ENCODE results near the gene HBS1L.
A peak's percentile ranks its signal among the peaks of the same experiment; 100 is the strongest.

Gene HBS1L

DNA sequence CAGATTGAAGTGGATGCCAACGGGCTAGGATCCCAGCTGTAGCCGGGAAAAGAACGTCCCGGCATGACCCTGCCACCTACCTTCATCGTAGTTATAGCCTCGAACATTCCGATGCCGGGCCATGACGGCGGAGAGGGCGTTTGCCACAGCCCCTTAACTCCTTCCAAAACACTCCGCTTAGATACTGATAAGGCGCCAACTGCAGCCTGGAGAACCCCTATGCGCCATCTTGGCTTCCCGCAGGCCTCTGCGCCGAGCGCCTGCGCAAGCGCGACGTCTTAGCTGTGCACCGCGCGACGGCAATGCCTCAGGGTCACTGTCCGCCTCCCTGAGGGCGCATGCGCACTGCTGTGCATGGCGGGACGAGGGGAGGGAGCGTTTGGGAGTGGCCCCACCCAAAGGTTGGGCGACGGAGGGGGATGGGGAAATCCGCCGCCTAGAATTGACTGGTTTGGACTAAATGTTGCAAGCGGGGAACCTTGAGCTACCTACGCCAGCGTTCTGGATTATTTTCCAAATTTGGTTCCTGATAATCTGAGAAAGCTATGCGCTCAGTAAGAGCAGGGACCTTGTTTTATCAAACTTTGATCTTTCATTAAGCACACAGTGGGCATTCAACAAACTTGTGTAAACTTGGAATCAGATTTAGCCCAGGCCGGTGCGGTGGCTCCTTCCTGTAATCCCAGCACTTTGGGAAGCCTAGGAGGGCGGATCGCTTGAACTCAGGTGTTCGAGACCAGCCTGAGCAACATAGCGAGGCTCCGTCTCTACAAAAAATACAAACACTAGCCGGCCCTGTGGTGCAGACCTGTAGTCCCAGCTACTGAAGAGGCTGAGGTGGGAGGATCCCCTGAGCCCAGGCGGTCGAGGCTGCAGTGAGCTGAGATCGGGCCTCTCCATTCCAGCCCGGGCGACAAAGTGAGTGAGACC is at the start of gene HBS1L:
TSS of gene HBS1L (minus strand) at position 254 of the 930 bp plus-strand sequence. CDS start at position 123, 131 bp downstream.
- DNase-seq = peak; percentile 97

DNA sequence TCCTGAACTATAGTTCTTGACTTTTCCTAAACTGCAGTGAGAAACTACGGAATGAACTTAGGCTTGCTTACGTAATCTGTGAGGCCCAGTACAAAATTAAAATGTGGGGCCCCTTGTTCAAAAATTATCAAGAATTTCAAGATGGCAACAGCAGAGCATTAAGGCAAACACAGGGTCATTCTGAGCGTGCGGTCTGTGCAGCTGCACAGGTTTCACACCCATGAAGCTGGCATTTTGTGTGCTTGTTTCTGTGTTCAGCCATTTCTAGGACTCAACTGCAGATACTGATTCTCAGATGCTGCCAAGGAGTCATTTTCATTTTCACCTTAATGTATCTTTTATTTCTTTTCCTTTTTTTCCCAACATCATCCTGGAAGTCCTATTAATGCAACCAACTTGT is 49.6 kb upstream of the HBS1L start:
- DNase-seq = no peak

DNA sequence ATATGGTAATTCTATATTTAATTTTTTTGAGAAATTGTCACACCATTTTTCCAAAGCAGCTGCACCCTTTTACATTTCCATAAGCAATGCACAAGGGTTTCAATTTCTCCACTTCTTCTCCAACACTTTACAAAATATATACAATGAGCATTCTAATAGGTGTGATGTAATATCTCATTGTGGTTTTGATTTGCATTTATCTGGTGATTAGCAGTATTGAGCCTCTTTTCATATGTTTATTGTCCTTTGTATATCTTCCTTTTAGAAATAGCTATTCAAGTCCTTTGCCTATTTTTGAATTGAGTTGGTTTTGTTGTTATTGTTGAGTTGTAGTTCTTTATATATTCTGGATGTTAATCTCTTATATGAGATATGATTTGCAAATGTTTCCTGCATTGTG is 47.6 kb upstream of the HBS1L start:
- no peak for DNase-seq

DNA sequence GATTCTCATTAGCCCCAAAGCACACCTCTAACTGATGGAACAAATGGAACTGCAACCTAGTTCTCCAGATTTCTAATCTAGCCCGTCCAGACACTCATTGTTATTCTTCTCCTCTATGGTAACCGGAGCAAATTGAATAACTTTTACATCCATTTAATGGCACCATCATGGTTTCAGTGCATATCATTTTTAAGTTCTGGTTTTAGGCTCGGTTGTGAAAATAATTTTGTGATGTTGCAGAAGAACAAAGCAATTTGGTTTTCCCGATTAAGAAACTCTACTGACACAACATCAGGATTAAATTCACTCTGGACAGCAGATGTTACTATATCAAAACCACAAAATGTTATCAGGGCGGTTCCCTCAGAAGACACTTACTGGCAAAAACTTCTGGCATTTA is 42.5 kb upstream of the HBS1L start:
- no peak for DNase-seq

DNA sequence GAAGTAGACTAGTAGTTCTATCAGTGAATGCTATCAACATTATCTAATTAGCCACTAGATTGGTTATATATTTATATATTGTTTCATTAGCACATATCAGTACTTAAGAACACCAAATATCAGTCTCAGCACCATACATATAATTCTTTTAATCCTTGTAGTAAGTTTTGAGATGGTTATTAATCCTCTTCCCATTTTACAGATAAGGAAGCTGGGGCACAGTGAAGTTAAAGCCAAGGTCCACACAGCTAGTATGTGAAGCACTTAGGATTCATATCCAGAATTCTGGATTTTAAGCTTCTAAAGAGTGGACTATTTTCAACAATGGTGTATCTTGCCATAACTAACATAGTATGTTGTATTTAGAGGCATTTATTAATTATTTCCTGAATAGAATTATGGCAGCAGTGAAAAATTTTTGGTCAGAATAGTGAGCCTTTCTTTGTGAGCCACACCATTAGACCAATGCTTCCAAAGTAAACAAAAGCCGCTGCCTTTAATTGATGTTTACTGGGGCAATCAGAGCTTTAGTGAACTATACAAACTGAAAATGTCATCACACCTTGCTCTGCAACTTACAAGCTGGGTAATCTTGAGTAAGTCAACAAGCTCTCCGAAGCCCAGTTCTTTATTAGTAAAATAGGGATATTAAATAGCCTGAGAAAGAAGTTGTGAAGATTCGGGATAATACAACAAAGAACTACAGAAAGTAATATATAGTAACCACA is 41.9 kb upstream of the HBS1L start:
- no peak for DNase-seq

DNA sequence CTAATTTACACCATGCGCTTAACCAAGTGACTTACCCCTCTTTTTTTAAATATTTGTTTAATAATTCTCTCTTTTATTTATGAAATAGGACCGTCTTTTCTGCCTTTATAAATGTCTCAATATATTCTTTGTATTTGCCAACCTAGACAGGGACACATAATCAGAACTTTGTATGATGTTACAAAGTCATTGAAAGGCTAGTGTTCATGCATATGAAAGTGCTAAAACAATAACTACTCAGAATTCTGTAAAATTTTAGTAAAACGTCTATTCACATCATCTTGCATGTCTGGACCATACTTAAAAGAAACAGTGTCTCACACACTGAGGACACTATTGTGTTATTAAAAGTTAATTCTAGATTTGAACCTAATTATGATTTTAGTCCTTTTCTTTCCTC is 41.1 kb upstream of the HBS1L start:
- DNase-seq = no peak

DNA sequence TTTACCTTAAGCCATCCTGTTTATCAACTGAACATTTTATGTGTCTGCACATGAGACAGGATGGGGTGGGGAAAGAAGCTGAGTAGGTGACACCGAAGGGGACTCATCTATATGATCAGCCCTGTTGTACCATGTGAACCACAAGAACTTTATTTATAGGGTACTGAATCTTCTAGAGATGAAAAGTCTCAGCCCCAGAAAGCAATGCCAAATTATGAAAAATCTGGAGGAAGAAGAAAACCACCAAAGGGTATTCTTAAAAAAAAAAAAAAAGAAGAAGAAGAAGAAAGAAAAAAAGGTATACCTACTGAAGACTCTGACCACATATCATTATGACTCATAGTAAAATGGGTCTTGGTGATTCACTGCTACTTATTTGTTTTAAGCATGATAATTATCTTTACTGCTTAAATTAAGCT is 39.8 kb upstream of the HBS1L start:
- no peak for DNase-seq

DNA sequence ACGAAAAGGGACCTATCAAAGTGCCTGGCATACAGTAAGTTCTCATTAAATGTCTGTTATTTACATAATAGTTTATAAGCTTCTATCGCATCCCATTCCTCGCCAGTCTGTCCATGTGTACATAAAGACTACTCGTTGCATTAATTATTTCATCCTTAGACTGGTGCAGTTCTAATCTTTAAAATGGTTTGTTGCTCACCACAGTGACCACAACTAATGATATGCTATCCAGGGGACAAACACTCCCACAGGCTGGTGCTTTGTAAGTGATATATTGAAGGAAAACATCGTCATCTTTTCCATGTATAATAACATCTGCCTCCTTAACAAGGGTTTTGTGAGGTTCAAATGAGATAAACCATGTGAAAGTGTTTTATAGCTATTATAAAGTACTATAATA is 39.0 kb upstream of the HBS1L start:
- DNase-seq = no peak

DNA sequence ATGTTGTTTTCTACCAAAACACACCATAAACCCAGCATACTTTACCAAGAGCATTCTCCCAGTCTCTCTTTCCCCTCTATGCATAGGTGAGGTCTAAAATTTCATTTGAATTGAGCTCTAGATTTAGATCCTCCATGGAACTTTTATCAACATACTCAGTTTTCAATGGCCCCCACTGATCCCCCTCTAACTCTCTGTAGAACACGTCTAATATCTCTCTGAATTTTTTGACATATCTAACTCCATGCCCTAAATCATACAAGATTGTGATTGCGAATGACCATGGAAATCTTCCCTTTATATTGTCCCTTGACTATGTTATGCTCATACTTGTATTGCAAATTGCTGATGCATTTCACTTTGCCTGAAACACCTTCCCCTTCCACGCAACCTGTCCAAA is 38.1 kb upstream of the HBS1L start:
- DNase-seq = no peak

DNA sequence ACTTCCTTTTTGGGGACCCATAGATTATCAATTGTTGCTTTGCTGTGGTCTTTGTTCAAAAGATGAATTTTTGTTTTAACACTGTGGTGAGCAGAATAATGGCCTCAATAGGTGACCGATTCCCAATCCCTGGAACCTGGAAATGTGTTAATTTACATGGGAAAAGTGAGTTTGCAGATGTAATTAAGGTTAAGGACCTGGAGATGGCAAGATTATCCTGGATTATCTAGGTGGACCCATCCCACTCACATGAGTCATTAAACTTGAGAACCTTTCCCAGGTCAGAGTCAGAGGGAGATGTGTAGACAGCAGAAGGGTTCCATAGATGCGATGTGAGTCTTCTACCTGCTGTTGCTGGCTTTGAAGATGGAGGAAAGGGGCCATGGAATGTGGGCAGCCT is 36.2 kb upstream of the HBS1L start:
- DNase-seq = no peak

DNA sequence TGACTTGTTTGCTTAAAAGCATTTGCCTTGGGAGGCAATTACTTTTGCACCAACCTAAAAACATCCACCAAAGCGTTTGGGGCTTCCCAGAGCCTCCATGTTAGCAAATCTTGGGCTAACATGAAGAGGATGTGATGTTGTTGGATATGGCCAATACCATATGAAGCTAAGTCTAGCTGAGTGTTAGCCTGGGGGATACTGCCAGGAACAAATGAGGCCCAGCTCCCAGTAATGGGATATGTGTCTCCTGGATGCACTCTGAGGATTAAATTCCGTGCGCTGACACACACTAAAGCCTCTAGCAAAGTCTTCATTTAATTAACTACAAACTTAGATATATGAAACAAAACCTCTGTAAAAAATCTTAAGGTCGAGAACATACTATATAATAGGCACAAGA is 35.3 kb upstream of the HBS1L start:
- no peak for DNase-seq

DNA sequence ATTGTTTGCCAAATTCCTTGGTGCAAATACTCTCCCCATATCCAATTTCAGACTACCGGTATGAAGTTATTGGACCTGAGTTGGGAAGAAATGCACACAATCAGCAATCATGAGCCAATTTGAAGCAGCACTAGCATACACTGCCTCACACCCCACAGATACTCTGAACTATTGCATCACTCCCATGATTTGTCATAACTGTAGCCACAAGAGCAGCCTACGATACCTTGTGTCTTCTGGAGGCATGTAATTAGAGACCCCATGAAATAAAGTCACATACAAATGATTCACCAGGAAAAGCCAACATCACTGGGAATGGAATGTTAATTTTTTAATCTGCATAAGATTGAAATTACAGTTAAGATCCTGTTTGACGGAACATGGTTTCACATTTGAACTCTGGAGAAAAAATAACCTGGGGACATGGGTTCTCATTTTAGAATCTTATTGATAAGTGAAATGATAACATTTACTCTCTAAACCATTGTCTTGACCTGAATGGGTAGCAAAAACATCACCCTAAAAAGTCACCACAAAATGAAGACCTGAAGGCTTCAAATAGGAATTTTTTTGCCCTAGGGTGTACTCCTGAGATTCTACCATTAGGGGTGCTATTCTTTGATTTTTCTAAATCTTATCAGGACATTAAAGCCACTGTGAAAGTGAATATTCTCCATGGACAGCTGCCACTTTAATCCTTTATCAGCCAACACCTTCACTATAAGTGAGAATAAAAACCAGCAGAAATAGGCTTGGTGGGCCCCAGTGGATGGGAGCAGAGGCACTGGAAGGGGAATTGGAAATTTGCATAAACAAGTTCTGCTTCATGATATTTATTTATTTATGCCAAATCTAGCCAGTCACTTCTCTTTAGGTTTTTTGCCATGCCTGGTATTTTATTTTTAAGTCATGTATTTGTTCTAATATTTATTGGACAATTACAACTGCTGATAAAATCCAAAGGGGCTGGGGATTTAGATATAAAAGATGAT is 34.5 kb upstream of the HBS1L start:
- DNase-seq = no peak

DNA sequence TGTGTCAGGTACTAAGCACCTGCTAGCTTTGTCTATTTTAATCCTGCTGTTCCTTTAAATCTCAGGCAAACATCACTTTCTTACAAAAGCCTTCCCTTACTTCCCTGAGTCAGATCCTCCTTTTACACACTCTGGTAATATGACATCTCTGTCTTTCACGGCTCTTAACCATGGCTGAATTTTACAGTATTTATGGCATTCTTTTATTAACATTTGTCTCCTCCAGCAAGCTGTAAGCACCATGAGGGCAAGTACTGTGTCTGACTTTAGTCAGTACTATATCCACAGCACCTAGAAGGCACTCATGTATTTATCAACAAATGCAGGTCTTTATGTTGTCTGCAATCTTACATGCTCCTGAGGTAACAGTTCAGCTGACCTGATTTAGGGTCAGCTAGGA is 33.7 kb upstream of the HBS1L start:
- DNase-seq = no peak

DNA sequence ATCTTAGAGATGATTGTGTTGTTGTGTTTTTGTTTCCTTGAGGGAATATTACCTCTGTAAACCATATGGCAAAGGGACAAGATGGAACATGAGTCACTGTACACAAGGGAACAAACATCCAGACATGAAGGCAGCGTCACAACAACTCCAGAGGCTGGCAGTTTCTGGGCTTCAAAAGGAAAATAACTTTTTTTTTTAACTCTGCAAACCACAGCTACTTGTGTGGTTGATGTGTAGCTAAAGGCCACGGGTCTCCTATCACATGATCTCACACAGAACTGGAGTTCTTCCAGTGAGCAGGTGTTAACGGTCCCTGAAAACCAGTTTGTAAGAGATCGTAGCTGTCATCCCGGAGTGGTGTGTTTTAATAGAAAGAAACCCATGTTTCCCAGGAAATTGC is 33.2 kb upstream of the HBS1L start:
- no peak for DNase-seq

DNA sequence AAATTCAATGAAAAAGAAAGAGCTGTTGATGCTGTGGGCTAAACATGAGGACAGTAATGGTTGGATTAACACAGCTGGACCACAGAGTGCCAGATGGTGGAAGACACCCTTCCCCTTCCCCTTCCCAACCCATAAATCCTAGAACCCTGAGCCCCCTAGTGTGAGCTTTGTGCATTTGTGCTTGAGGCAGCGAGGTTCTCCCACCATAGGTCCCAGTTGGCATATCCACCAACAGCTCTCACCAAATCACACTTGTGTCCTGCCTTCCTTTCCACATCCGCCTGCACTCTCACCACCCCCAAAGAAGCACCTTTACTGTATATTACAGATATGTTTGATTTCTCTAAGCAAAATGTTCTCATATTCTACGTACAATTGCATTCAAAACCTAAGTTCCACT is 32.8 kb upstream of the HBS1L start:
- no peak for DNase-seq

DNA sequence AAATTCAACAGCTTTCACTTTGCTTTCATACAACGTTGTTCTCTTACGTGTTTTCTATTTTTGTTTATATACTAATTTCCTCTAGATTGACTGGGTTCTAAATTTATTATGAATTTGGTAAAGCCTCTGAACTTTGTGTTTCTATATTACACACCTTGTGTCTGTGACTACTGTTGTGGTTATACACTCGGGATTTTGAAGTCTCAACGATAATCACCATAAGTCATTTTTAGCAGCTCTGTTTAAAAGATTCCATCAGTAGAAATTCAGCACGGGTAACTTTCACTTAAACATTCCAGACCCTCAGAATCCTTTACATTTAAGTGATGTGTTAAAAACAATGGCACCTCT is 31.8 kb upstream of the HBS1L start:
- no peak for DNase-seq

DNA sequence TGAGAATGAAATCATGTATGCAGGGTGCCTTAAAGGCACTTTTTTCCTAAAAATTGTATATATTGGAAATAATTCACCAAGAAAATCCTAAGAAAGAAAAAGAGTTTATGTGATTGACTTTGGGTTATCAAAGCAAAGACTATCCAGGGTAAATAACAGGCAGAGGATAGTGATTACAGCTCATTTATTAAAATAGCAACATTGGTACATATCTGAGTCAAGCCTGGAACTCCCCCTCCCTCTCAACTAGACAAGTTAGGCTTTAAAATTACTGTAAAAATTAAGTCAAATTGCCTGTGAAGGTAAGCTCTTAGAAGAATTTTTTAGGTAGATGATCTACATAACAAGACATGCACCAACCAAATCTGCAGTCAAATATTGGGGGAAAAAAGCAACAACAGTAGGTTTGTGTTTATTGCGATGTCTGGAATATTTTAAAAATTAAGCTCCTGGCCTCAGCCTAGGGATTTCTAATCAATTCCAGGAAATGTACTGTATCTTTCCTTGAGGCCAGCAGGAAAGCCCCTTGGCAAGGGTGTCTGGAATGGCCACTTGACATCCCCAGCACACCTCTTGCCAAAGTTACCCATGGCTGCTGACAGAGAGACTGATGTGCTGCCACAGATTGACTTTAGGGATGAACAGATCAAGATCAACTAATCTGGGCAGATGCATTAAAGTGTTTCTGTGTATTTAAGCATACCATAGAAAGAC is 31.2 kb upstream of the HBS1L start:
- DNase-seq = no peak

DNA sequence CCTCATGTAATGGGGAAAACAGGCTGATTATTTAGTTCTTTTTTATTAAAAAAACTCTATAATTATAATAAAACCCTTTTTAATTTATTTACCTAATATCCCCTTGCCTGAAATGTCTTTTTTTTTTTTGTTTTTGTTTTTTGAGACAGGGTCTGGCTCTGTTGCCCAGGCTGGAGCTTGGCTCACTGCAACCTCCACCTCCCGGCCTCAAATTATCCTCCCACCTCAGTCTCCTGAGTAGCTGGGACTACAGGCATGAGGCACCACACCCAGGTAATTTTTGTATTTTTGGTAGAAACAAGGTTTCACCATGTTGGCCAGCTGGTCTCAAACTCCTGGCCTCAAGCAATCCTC is 30.3 kb upstream of the HBS1L start:
- no peak for DNase-seq

DNA sequence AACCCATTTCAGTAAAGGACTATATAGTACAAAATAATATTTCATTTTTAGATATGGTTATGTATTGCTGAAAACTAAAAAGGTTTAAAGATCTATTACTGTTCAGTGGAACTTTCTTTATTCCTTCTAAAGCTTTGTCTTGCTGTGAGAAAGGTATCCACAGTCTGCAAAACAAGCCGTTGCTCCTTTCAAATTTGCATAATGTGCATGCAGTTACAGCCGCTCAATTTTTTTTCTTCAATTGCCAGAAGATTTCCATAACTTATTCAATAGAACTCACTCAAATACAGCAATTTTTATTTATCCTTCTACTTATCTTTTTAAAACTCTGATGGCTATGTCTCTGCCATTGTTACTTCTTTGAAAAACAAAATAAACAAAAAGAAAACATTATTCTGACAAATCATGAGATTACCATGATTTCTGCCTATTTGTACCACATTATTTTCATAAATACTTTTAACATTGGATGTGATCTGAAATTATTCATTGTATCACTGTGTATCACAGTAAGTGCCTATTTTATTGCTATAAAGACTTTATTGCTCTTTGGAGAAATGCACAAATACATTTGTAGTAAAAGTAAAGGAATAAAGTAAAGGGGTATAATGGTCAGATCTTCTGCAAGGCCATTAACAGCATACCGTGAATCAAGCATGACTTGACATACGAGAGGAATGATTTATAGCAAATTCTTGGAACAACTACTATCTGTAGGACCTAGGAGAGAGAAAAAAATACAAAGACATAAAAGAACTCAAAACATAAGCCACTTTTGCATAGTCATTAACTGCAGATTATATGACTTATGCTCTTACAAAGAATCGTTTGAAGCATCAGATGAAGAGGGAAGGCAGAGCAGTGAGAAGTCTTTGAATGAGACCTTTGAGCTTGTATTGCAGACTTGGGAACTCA is 29.6 kb upstream of the HBS1L start:
- no peak for DNase-seq

DNA sequence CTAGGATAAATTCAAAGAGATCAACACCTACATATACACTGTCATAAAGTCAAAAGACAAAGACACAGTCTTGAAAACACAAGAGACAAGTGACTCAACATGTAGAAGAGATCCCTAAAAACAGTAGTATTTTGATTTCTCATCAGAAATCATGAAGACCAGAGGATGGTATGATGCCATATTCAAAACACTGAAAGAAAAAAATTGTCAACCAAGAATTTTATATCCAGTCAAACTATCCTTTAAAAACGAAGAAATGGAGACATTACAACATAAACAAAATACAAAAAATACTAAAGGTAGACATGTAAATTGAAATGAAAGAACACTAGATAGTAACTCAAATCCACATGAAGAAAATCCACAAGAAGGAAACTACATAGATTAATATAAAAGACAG is 27.3 kb upstream of the HBS1L start:
- no peak for DNase-seq

DNA sequence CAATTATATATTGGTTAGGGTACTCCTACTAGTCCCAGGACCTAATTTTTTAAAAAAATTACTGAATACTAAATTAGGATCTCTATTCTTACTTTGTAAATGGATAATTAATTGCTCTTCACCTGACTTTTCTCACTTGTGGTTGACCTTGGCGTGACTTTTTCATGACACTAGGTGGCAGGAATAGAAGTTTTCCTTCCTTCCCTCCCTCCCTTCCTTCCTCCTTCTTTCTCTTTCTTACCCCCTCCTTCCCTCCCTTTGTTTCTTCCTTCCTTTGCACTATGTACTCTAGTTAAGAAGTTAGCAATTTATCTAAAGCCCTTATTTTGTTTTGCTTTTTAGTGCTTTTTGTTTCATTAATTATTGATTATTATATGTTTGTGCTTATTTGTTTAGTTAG is 20.4 kb upstream of the HBS1L start:
- DNase-seq = no peak
